IMR-90 (cell line): ENCODE data around the gene SPTB. TPM values are rescaled to one million over a fixed set of nuclear protein-coding genes. Genes with fewer than 3 reads are reported as not detected.

Experiments used
- ATAC-seq: fragments of 200-7000 bp; cut with Tn5 transposase; 2 replicates; pipeline ENCODE4 v1.9.1; 2020; ENCODE audit warnings: low read depth, mild to moderate bottlenecking, moderate library complexity
- BruUV-seq: library from RNA; stranded (reverse); fragments of 400-500 nt; replicated peaks from 2 replicates; lab custom pipeline; 2021; lab: Mats Ljungman, UMichigan
- CTCF ChIA-PET: fragments of 300-600 bp; formaldehyde crosslinking; extraction: SDS; loops from one replicate; lab custom pipeline; 2021; ENCODE audit warnings: antibody characterized with exemption; lab: Yijun Ruan, JAX
- POLR2A ChIA-PET: fragments of 300-600 bp; sonication (Branson Sonifier 250); formaldehyde crosslinking; loops from one replicate; lab custom pipeline; 2022; ENCODE audit warnings: antibody characterized with exemption; ENCODE audit not compliant: unreplicated experiment; lab: Charles Lee
- DNase-seq: peaks from one replicate; pipeline ENCODE4 v3.0.0; 2013
- H2AFZ ChIP-seq: replicated peaks from 2 replicates; pipeline ENCODE3; 2013; ENCODE audit warnings: low read length, mild to moderate bottlenecking; ENCODE audit not compliant: poor library complexity
- H2AK5ac ChIP-seq: 2 replicates; pipeline ENCODE4 v1.6.1; 2013; ENCODE audit warnings: low read depth, low read length, inconsistent platforms
- H2AK9ac ChIP-seq: replicated peaks from 2 replicates; pipeline ENCODE3; 2013; ENCODE audit warnings: mild to moderate bottlenecking, low read depth, low read length, moderate library complexity; ENCODE audit not compliant: poor library complexity
- H2BK120ac ChIP-seq: 2 replicates; pipeline ENCODE4 v1.6.1; 2013; ENCODE audit warnings: low read depth, low read length, inconsistent platforms
- H2BK15ac ChIP-seq: 3 replicates; pipeline ENCODE4 v1.6.1; 2013; ENCODE audit warnings: low read depth, low read length, inconsistent platforms
- H2BK20ac ChIP-seq: 2 replicates; pipeline ENCODE4 v1.6.1; 2013; ENCODE audit warnings: low read depth, mild to moderate bottlenecking, inconsistent platforms, low read length, moderate library complexity
- H2BK5ac ChIP-seq: 2 replicates; pipeline ENCODE4 v1.6.1; 2013; ENCODE audit warnings: mild to moderate bottlenecking, low read depth, low read length, inconsistent platforms; ENCODE audit not compliant: poor library complexity, severe bottlenecking
- H3K14ac ChIP-seq: replicated peaks from 2 replicates; pipeline ENCODE4 v1.6.1; 2013; ENCODE audit warnings: low read depth, low read length, inconsistent platforms
- H3K18ac ChIP-seq: 2 replicates; pipeline ENCODE4 v1.6.1; 2013; ENCODE audit warnings: low read depth, low read length, control low read depth
- H3K23ac ChIP-seq: 2 replicates; pipeline ENCODE4 v1.6.1; 2013; ENCODE audit warnings: low read depth, low read length, inconsistent platforms
- H3K27ac ChIP-seq: 2 replicates; pipeline ENCODE4 v1.5.1; 2013; ENCODE audit warnings: mild to moderate bottlenecking, control low read depth, low read length; ENCODE audit not compliant: insufficient read depth
- H3K27me3 ChIP-seq: 2 replicates; pipeline ENCODE4 v1.6.1; 2013; ENCODE audit warnings: low read length; ENCODE audit not compliant: control insufficient read depth, insufficient read depth
- H3K36me3 ChIP-seq: 2 replicates; pipeline ENCODE4 v1.6.1; 2013; ENCODE audit warnings: low read length, mixed read lengths; ENCODE audit not compliant: control insufficient read depth, insufficient read depth
- H3K4ac ChIP-seq: 2 replicates; pipeline ENCODE4 v1.6.1; 2013; ENCODE audit warnings: low read depth, low read length, inconsistent platforms
- H3K4me1 ChIP-seq: 2 replicates; pipeline ENCODE4 v1.6.1; 2013; ENCODE audit warnings: low read length, mixed read lengths; ENCODE audit not compliant: control insufficient read depth, insufficient read depth
- H3K4me2 ChIP-seq: 2 replicates; pipeline ENCODE4 v1.6.1; 2013; ENCODE audit warnings: low read depth, mild to moderate bottlenecking, control low read depth, low read length, moderate library complexity
- H3K4me3 ChIP-seq: 2 replicates; pipeline ENCODE4 v1.5.1; 2013; ENCODE audit warnings: low read depth, mild to moderate bottlenecking, control low read depth, low read length, moderate library complexity; ENCODE audit not compliant: insufficient read depth
- H3K56ac ChIP-seq: 2 replicates; pipeline ENCODE4 v1.6.1; 2013; ENCODE audit warnings: low read length, inconsistent platforms; ENCODE audit not compliant: insufficient read depth; ENCODE audit errors: extremely low read depth
- H3K79me1 ChIP-seq, 2 experiments: 2 replicates each; pipeline ENCODE4 v1.6.1; 2013; ENCODE audit warnings: low read length in 2 of 2, inconsistent platforms in 1 of 2, low read depth in 1 of 2
- H3K9ac ChIP-seq: 2 replicates; pipeline ENCODE4 v1.6.1; 2013; ENCODE audit warnings: low read depth, low read length, control low read depth
- H3K9me1 ChIP-seq: 2 replicates; pipeline ENCODE4 v1.6.1; 2013; ENCODE audit warnings: low read length, inconsistent platforms; ENCODE audit not compliant: insufficient read depth
- H3K9me3 ChIP-seq: 2 replicates; pipeline ENCODE4 v1.6.1; 2013; ENCODE audit warnings: low read length; ENCODE audit not compliant: control insufficient read depth, insufficient read depth
- H4K20me1 ChIP-seq: 2 replicates; pipeline ENCODE4 v1.6.1; 2013; ENCODE audit warnings: low read length, inconsistent platforms; ENCODE audit not compliant: insufficient read depth
- H4K5ac ChIP-seq: 2 replicates; pipeline ENCODE4 v1.6.1; 2013; ENCODE audit warnings: mild to moderate bottlenecking, low read depth, low read length, control low read depth
- H4K8ac ChIP-seq, 2 experiments: 2 replicates each; pipeline ENCODE4 v1.6.1; 2013; ENCODE audit warnings: low read depth in 2 of 2, low read length in 2 of 2, control low read depth in 1 of 2, inconsistent platforms in 1 of 2
- H4K91ac ChIP-seq: 2 replicates; pipeline ENCODE4 v1.6.1; 2013; ENCODE audit warnings: low read depth, low read length, inconsistent platforms; ENCODE audit not compliant: insufficient read depth
- CEBPB ChIP-seq: IDR thresholded peaks from 2 replicates; pipeline ENCODE4 v1.6.1; 2012; ENCODE audit warnings: low read depth, low read length, improper control_type of control experiment
- FOS ChIP-seq: fragments of 150-350 bp; IDR thresholded peaks from 2 replicates; pipeline ENCODE4 v1.6.1; 2016; ENCODE audit warnings: low read depth, low read length
- MAZ ChIP-seq: IDR thresholded peaks from 2 replicates; pipeline ENCODE4 v1.6.1; 2012; ENCODE audit warnings: low read depth, mild to moderate bottlenecking, low read length, improper control_type of control experiment, moderate library complexity, borderline replicate concordance
- MXI1 ChIP-seq: IDR thresholded peaks from 2 replicates; pipeline ENCODE4 v1.6.1; 2012; ENCODE audit warnings: low read depth, mild to moderate bottlenecking, low read length, moderate library complexity, borderline replicate concordance
- POLR2A ChIP-seq: IDR thresholded peaks from 2 replicates; pipeline ENCODE4 v1.6.1; 2012; ENCODE audit warnings: mild to moderate bottlenecking, low read depth, low read length
- RAD21 ChIP-seq: IDR thresholded peaks from 2 replicates; pipeline ENCODE4 v1.6.1; 2012; ENCODE audit warnings: low read length, improper control_type of control experiment
- SMC3 ChIP-seq: fragments of 150-350 bp; IDR thresholded peaks from 2 replicates; pipeline ENCODE4 v1.6.1; 2016; ENCODE audit warnings: low read depth, mild to moderate bottlenecking, antibody characterized with exemption, low read length, moderate library complexity
- WGBS, 2 experiments: methylation state at CpG; one replicate each; pipeline versions ENCODE4 v1.1.5 to v1.1.7; 2013; ENCODE audit warnings: missing lambda C conversion rate in 2 of 2; ENCODE audit not compliant: insufficient read length in 1 of 2; ENCODE audit errors: extremely low coverage in 2 of 2; 5-methylcytosine and 5-hydroxymethylcytosine counted together
- dilution Hi-C: fragments of 300-500 bp; cut with HindIII; formaldehyde crosslinking; loops from one replicate; pipeline ENCODE4 v1.14.3; 2018; ENCODE audit warnings: low sequenced_read_pairs; ENCODE audit not compliant: unreplicated experiment
- in situ Hi-C: fragments of 300-500 bp; cut with MboI; formaldehyde crosslinking; loops from 3 replicates; pipeline ENCODE4 v1.14.3; 2019; ENCODE audit warnings: low sequenced_read_pairs, inconsistent platforms, mixed read lengths
- intact Hi-C: fragments of 100-400 bp; cut with micrococcal nuclease; formaldehyde crosslinking; loops from 2 replicates; pipeline ENCODE4 v1.10.0; 2022
- polyA plus RNA-seq, 3 experiments: library from polyadenylated mRNA; depleted of rRNA; stranded (reverse); fragments of >200 nt; gene quantifications; 2 replicates each; pipeline ENCODE4 v1.2.3, GENCODE V29; 2012; ENCODE audit warnings: low replicate concordance in 1 of 3
- total RNA-seq: library from RNA; depleted of rRNA; stranded (reverse); fragments of >200 nt; gene quantifications from 2 replicates; pipeline ENCODE4 v1.2.3, GENCODE V29; 2012
- TF ChIP-seq, protein P1 (sequence below): conservative IDR thresholded peaks from 2 replicates; pipeline ENCODE4 v1.5.1; 2012; ENCODE audit warnings: mild to moderate bottlenecking, low read depth, low read length, improper control_type of control experiment
- TF ChIP-seq, protein P2 (sequence below): fragments of 150-350 bp; IDR thresholded peaks from 2 replicates; pipeline ENCODE4 v1.6.1; 2017; ENCODE audit warnings: mild to moderate bottlenecking, antibody characterized with exemption, low read length, low read depth
- TF ChIP-seq, protein P3 (sequence below): fragments of 150-350 bp; IDR thresholded peaks from 2 replicates; pipeline ENCODE4 v1.6.1; 2016; ENCODE audit warnings: low read depth, mild to moderate bottlenecking, low read length, moderate library complexity, borderline replicate concordance

The SPTB gene
- total and polyA plus RNA-seq, 2 of the 4 experiments (the other 2 are of a cell fraction) = under 0.01 to 0.07 TPM

DNA sequence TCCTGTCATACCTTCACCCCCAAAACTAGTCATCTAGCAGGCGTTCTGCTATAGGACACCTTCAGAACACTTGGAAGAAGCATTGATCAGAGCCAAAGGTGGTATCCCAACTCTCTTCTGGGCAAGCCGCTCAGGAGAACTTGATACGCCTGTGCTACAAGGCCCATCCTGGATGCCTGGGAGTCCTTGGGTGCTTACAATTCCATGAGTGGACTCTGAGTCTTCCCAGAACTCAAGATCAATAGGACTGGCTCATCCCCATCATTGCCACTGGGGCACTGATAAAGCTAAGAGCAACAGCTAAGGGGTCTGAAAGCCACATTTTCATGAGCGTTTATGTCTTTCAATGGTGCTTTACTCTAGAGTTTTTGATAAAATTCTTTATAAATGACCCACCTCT, 1.9 kb downstream of the SPTB start:
- dilution Hi-C loops = no loop called here
- H3K9me3 ChIP-seq = peaks cover 2% of the 10 kb centered on the region; the same call in 1 of the 2 replicates
- H4K5ac ChIP-seq = no peak overlapping the region
- H2BK120ac ChIP-seq = no peak overlapping the region
- no CpG with 5 or more reads among the region's 4 CpGs for WGBS, 2 experiments
- H2BK20ac ChIP-seq = no peak overlapping the region
- no peak overlapping the region for H4K91ac ChIP-seq
- no peak overlapping the region for H3K9ac ChIP-seq
- H3K56ac ChIP-seq = no peak overlapping the region
- intact Hi-C loops = no loop called here
- no peak overlapping the region for H3K23ac ChIP-seq
- H4K20me1 ChIP-seq = no peaks in the 10 kb centered on the region
- ChIA-PET CTCF (no interaction called here), POLR2A (no interaction called here)
- H2AFZ ChIP-seq = no peak overlapping the region
- H2BK5ac ChIP-seq = no peak overlapping the region
- no peak for DNase-seq
- TF ChIP-seq MAZ (no peak), MXI1 (no peak), RAD21 (no peak), SMC3 (no peak), FOS (no peak), CEBPB (no peak), POLR2A (no peak)
- TF ChIP-seq, protein P1, sequence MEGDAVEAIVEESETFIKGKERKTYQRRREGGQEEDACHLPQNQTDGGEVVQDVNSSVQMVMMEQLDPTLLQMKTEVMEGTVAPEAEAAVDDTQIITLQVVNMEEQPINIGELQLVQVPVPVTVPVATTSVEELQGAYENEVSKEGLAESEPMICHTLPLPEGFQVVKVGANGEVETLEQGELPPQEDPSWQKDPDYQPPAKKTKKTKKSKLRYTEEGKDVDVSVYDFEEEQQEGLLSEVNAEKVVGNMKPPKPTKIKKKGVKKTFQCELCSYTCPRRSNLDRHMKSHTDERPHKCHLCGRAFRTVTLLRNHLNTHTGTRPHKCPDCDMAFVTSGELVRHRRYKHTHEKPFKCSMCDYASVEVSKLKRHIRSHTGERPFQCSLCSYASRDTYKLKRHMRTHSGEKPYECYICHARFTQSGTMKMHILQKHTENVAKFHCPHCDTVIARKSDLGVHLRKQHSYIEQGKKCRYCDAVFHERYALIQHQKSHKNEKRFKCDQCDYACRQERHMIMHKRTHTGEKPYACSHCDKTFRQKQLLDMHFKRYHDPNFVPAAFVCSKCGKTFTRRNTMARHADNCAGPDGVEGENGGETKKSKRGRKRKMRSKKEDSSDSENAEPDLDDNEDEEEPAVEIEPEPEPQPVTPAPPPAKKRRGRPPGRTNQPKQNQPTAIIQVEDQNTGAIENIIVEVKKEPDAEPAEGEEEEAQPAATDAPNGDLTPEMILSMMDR = no peak
- TF ChIP-seq, protein P2, sequence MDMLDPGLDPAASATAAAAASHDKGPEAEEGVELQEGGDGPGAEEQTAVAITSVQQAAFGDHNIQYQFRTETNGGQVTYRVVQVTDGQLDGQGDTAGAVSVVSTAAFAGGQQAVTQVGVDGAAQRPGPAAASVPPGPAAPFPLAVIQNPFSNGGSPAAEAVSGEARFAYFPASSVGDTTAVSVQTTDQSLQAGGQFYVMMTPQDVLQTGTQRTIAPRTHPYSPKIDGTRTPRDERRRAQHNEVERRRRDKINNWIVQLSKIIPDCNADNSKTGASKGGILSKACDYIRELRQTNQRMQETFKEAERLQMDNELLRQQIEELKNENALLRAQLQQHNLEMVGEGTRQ = no peak
- TF ChIP-seq, protein P3, sequence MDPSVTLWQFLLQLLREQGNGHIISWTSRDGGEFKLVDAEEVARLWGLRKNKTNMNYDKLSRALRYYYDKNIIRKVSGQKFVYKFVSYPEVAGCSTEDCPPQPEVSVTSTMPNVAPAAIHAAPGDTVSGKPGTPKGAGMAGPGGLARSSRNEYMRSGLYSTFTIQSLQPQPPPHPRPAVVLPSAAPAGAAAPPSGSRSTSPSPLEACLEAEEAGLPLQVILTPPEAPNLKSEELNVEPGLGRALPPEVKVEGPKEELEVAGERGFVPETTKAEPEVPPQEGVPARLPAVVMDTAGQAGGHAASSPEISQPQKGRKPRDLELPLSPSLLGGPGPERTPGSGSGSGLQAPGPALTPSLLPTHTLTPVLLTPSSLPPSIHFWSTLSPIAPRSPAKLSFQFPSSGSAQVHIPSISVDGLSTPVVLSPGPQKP = no peak
- no peak overlapping the region for H3K4me2 ChIP-seq
- no peak overlapping the region for H2BK15ac ChIP-seq
- in situ Hi-C loops = no loop called here
- no peaks in the 10 kb centered on the region for H3K36me3 ChIP-seq
- H4K8ac ChIP-seq = no peak overlapping the region
- H3K18ac ChIP-seq = no peak overlapping the region
- no peak overlapping the region for H2AK5ac ChIP-seq
- H3K4me1 ChIP-seq = peaks cover 2% of the 10 kb centered on the region; the same call in 1 of the 2 replicates
- no TSS peak for BruUV-seq
- H3K79me1 ChIP-seq = no peaks in the 10 kb centered on the region
- H3K14ac ChIP-seq = no peak overlapping the region
- H3K27ac ChIP-seq = no peak overlapping the region
- no peak overlapping the region for H2AK9ac ChIP-seq
- H3K9me1 ChIP-seq = no peaks in the 10 kb centered on the region
- H3K27me3 ChIP-seq = peaks cover 75% of the 10 kb centered on the region
- H3K4me3 ChIP-seq = no peak overlapping the region
- ATAC-seq = no peak
- H3K4ac ChIP-seq = no peak overlapping the region
